Measurements from ENCODE around the gene CORO6. TPM values are rescaled to one million over a fixed set of nuclear protein-coding genes. Genes with fewer than 3 reads are reported as not detected.

The CORO6 gene
- total RNA-seq, 4 donors from 2014 or later: 5.7 to 19.0 (median 8.7) TPM

- TF ChIP-seq CTCF (IDR thresholded peaks at IDR 0.05) (no peak), POLR2A (IDR thresholded peaks at IDR 0.05) (no peak)
- no peak overlapping the region for H3K4me3 ChIP-seq (ENCODE audit: low read depth, poor library complexity, severe bottlenecking)
- 79% methylated on average over 4 to 6 of the region's 8 CpGs for WGBS, 2 donors
- DNase-seq (ENCODE audit: low spot score in 2 of 2): no peak
- intact Hi-C loops (cut with DNase I; ENCODE audit: low total_unique reads): no loop called here
Observed at GRCh38 chr17:29585080-29585751, 37.5 kb downstream of the CORO6 start.

GRCh38 chr17:29584452-29585079, 38.1 kb downstream of the CORO6 start:
- 60 to 78% methylated on average over 11 to 12 of the region's 12 CpGs for WGBS, 2 donors
- intact Hi-C loops (cut with DNase I; ENCODE audit: low total_unique reads): no loop called here
- TF ChIP-seq POLR2A (IDR thresholded peaks at IDR 0.05): no peak
- no peak for TF ChIP-seq CTCF (IDR thresholded peaks at IDR 0.05)
- DNase-seq (ENCODE audit: low spot score in 2 of 2): no peak
- H3K4me3 ChIP-seq (ENCODE audit: low read depth, poor library complexity, severe bottlenecking): no peak overlapping the region

- TF ChIP-seq POLR2A (IDR thresholded peaks at IDR 0.05): no peak
- no peak for TF ChIP-seq CTCF (IDR thresholded peaks at IDR 0.05)
- 60 to 74% methylated on average over 12 to 16 of the region's 16 CpGs for WGBS, 2 donors
- intact Hi-C loops (cut with DNase I; ENCODE audit: low total_unique reads): no loop called here
- peak in 1 of 2 donors; percentile 16 for DNase-seq (ENCODE audit: low spot score in 2 of 2)
- H3K4me3 ChIP-seq (ENCODE audit: low read depth, poor library complexity, severe bottlenecking): no peak overlapping the region
Observed at GRCh38 chr17:29583324-29584248, 39.1 kb downstream of the CORO6 start.

- no peak for DNase-seq (ENCODE audit: low spot score in 2 of 2)
- 60 to 84% methylated on average over 10 to 13 of the region's 13 CpGs for WGBS, 2 donors
- no peak for TF ChIP-seq CTCF (IDR thresholded peaks at IDR 0.05)
- TF ChIP-seq POLR2A (IDR thresholded peaks at IDR 0.05): no peak
- no peak overlapping the region for H3K4me3 ChIP-seq (ENCODE audit: low read depth, poor library complexity, severe bottlenecking)
- intact Hi-C loops (cut with DNase I; ENCODE audit: low total_unique reads): no loop called here
Observed at GRCh38 chr17:29582772-29583171, 39.9 kb downstream of the CORO6 start.

- no peak overlapping the region for H3K4me3 ChIP-seq (ENCODE audit: low read depth, poor library complexity, severe bottlenecking)
- intact Hi-C loops (cut with DNase I; ENCODE audit: low total_unique reads): no loop called here
- WGBS, 2 donors: 53 to 56% methylated on average over 10 of the region's 10 CpGs
- no peak for DNase-seq (ENCODE audit: low spot score in 2 of 2)
- TF ChIP-seq CTCF (IDR thresholded peaks at IDR 0.05): no peak
Observed at GRCh38 chr17:29582254-29582765, 40.4 kb downstream of the CORO6 start.
